Prostate gland (tissue), 2 donors: ENCODE measurements around the gene ARF3.

ENCODE experiments used
- CTCF ChIP-seq, 4 experiments: fragments of 200-600 bp in 2 of 4; fragments of 450-650 bp in 2 of 4; sonication (generic) in 2 of 4; IDR thresholded peaks; 1 replicate in 3 of 4; 2 replicates in 1 of 4; pipeline ENCODE4 v1.5.1; 2016 to 2019; ENCODE audit warnings: antibody characterized with exemption in 4 of 4, mild to moderate bottlenecking in 2 of 4, moderate library complexity in 2 of 4
- POLR2A ChIP-seq: fragments of 450-650 bp; IDR thresholded peaks from one replicate; pipeline ENCODE4 v1.6.1; 2016; ENCODE audit warnings: antibody characterized with exemption, mild to moderate bottlenecking
- POLR2AphosphoS5 ChIP-seq: sonication (generic); formaldehyde crosslinking; IDR thresholded peaks from one replicate; pipeline ENCODE4 v1.6.1; 2017; ENCODE audit warnings: antibody characterized with exemption

GRCh38 chr12:48890657-48891418 is 66.4 kb downstream of the ARF3 start:
- TF ChIP-seq CTCF (IDR thresholded peaks at IDR 0.05) (peak; percentile 54 to 94 (median 86)), POLR2AphosphoS5 (peak; percentile 62), POLR2A (no peak)
